OCI-LY1 (cell line): Measurements from ENCODE around the gene CADM1.

ENCODE experiments used
- H2AFZ ChIP-seq: fragments of 200-600 bp; sonication (generic), shearing (Covaris generic); 2 replicates; pipeline ENCODE4 v1.6.0; 2014; ENCODE audit warnings: antibody characterized with exemption, mild to moderate bottlenecking, low read length
- H3F3A ChIP-seq: fragments of 200-600 bp; sonication (generic), shearing (Covaris generic); 2 replicates; pipeline ENCODE4 v1.6.0; 2014; ENCODE audit warnings: mild to moderate bottlenecking, antibody characterized with exemption, low read length, moderate library complexity; ENCODE audit not compliant: insufficient read depth
- H3K27ac ChIP-seq: fragments of 200-600 bp; sonication (generic); 2 replicates; pipeline ENCODE4 v1.5.1; 2014; ENCODE audit warnings: low read length, mixed run types, mild to moderate bottlenecking, low read depth; ENCODE audit not compliant: poor library complexity, severe bottlenecking
- H3K27me3 ChIP-seq: fragments of 200-600 bp; sonication (generic); 2 replicates; pipeline ENCODE4 v1.6.0; 2014; ENCODE audit warnings: antibody characterized with exemption, mild to moderate bottlenecking, low read length, moderate library complexity; ENCODE audit not compliant: insufficient read depth
- H3K36me3 ChIP-seq: fragments of 200-600 bp; sonication (generic); 2 replicates; pipeline ENCODE4 v1.6.1; 2014; ENCODE audit warnings: mild to moderate bottlenecking, antibody characterized with exemption, low read length, moderate library complexity, mixed read lengths; ENCODE audit not compliant: insufficient read depth
- H3K4me1 ChIP-seq: fragments of 200-600 bp; sonication (generic); 2 replicates; pipeline ENCODE4 v1.5.1; 2014; ENCODE audit warnings: mild to moderate bottlenecking, low read length, moderate library complexity; ENCODE audit not compliant: insufficient read depth, severe bottlenecking
- H3K4me2 ChIP-seq: fragments of 200-600 bp; sonication (generic), shearing (Covaris generic); 2 replicates; pipeline ENCODE4 v1.6.1; 2014; ENCODE audit warnings: low read length
- H3K4me3 ChIP-seq: fragments of 200-600 bp; sonication (generic); 2 replicates; pipeline ENCODE4 v1.5.1; 2014; ENCODE audit warnings: low read length, low read depth, mild to moderate bottlenecking, mixed read lengths; ENCODE audit not compliant: poor library complexity, severe bottlenecking
- H3K79me2 ChIP-seq: fragments of 200-600 bp; shearing (Covaris generic); 2 replicates; pipeline ENCODE4 v1.6.1; 2016; ENCODE audit warnings: mixed run types, low read length, mixed read lengths; ENCODE audit not compliant: insufficient read depth
- H3K9ac ChIP-seq: fragments of 200-600 bp; sonication (generic), shearing (Covaris generic); 2 replicates; pipeline ENCODE4 v1.6.1; 2014; ENCODE audit warnings: mild to moderate bottlenecking, low read length, mixed read lengths
- H3K9me2 ChIP-seq: fragments of 200-600 bp; sonication (generic), shearing (Covaris generic); 2 replicates; pipeline ENCODE4 v1.6.1; 2014; ENCODE audit warnings: low read depth, mild to moderate bottlenecking, low read length, mixed read lengths
- H3K9me3 ChIP-seq: fragments of 200-600 bp; shearing (Covaris generic); 2 replicates; pipeline ENCODE4 v1.6.1; 2014; ENCODE audit warnings: low read length, mixed read lengths
- H4K20me1 ChIP-seq: fragments of 200-600 bp; sonication (generic), shearing (Covaris generic); 2 replicates; pipeline ENCODE4 v1.6.0; 2016; ENCODE audit warnings: mild to moderate bottlenecking, low read length; ENCODE audit not compliant: insufficient read depth
- EZH2 ChIP-seq: fragments of 200-600 bp; sonication (generic), shearing (Covaris generic); IDR thresholded peaks from 2 replicates; pipeline ENCODE4 v1.8.0; 2017; ENCODE audit warnings: borderline replicate concordance, mixed run types, mild to moderate bottlenecking, antibody characterized with exemption, low read length, moderate library complexity, mixed read lengths
- TF ChIP-seq, protein P1 (sequence below): fragments of 200-600 bp; sonication (generic), shearing (Covaris generic); IDR thresholded peaks from 2 replicates; pipeline ENCODE4 v1.5.1; 2017; ENCODE audit warnings: mild to moderate bottlenecking, antibody characterized with exemption, low read length, moderate library complexity, mixed read lengths

CADM1 gene

DNA sequence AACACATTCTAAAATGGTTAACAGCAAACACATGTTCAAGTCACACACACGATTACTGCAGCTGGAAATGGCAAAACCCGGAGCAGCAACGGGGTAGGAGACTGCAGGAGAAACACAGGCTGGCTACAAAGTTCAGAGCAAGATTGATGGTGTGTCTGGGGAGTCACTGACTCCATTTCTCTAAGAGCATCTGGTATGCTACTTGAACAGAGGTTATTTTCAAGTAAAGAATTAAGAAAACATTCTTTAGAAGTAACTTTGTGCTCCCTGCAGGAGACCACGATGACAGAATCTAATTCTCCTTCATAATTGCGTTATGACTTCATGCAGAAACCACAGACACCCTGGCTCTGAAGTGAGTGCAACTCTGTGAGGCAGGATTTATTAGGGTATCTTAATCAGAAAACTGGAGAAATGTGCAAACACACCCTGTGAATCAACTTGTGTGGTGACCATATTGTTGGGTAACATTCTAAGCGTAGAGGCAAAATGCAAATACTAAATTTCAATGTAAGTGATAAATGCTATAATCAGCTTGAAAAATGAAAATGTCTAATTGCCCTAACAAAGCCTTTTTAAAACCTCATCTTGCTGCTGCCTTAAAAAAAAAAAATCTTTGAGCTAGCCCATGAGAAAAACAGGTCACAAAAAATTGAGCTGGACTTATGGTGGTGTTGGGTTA, 303.0 kb downstream of the CADM1 start:
- no peak overlapping the region for H3K27ac ChIP-seq
- no peaks in the 10 kb centered on the region for H3K9me2 ChIP-seq
- H2AFZ ChIP-seq = no peak overlapping the region
- H3K9ac ChIP-seq = no peak overlapping the region
- H4K20me1 ChIP-seq = no peaks in the 10 kb centered on the region
- no peaks in the 10 kb centered on the region for H3F3A ChIP-seq
- no peak overlapping the region for H3K4me3 ChIP-seq
- H3K79me2 ChIP-seq = no peaks in the 10 kb centered on the region
- TF ChIP-seq, protein P1, sequence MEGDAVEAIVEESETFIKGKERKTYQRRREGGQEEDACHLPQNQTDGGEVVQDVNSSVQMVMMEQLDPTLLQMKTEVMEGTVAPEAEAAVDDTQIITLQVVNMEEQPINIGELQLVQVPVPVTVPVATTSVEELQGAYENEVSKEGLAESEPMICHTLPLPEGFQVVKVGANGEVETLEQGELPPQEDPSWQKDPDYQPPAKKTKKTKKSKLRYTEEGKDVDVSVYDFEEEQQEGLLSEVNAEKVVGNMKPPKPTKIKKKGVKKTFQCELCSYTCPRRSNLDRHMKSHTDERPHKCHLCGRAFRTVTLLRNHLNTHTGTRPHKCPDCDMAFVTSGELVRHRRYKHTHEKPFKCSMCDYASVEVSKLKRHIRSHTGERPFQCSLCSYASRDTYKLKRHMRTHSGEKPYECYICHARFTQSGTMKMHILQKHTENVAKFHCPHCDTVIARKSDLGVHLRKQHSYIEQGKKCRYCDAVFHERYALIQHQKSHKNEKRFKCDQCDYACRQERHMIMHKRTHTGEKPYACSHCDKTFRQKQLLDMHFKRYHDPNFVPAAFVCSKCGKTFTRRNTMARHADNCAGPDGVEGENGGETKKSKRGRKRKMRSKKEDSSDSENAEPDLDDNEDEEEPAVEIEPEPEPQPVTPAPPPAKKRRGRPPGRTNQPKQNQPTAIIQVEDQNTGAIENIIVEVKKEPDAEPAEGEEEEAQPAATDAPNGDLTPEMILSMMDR = no peak
- no peak for TF ChIP-seq EZH2
- peaks cover 25% of the 10 kb centered on the region for H3K4me1 ChIP-seq
- H3K36me3 ChIP-seq = no peaks in the 10 kb centered on the region
- H3K4me2 ChIP-seq = no peak overlapping the region
- no peaks in the 10 kb centered on the region for H3K27me3 ChIP-seq
- no peaks in the 10 kb centered on the region for H3K9me3 ChIP-seq

DNA sequence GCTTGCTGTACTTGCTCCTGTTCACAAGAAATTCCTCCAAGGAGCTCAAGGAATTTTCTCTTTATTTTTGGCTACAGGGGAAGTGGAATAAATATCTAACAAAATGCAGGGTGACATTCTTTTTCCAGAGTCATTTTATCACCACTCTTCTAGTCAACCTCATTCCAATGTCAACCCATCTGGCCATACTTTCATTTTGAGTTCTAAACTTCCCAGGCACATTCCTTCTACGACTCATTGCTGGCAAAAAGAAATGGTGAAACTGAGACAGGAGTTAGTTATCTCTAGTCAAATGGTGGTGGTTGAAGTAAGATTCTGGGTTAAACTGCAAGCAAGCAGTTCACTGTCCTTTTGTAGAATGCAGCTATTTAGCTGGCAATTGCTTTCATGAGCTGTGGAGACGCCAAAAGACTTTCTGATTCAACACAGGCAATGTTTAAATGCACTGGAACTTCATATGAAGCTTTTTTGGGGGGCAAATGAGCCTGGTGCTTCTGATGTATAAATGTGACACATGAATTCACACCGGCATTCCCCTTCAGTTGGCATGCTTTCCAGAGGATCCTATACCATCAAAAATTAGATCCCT, 304.6 kb downstream of the CADM1 start:
- H2AFZ ChIP-seq = no peak overlapping the region
- no peak overlapping the region for H3K4me3 ChIP-seq

DNA sequence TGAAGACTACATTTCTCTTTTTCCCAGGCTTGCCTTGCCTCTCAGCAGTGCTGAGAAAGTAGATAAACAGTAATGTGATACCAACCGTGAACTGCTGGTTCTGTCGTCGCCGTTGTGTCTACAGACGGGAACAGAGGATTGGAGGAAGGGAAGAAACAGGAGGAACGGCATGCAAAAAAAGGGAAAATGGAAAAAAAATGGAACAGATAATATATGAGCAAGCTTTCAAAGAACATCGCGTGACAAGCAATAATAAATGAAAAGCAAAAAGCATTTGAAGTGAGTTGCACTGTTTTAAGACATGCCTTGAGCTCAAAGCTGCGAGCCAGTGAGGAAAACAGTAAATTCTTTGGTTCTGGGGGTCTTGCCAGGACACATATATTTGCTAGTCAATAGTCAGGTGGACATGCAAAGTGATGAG, 305.9 kb downstream of the CADM1 start:
- Histone ChIP-seq H3K27me3 (no peaks in the 10 kb centered on the region), H3K4me1 (peaks cover 43% of the 10 kb centered on the region)
- TF ChIP-seq, protein P1 = no peak
- no peak for TF ChIP-seq EZH2

More for the DNA sequence above, 304.6 kb downstream of the CADM1 start:
- H3K9me3 ChIP-seq = no peaks in the 10 kb centered on the region
- H3K4me1 ChIP-seq = peaks cover 38% of the 10 kb centered on the region
- no peaks in the 10 kb centered on the region for H3K36me3 ChIP-seq
- H3K79me2 ChIP-seq = no peaks in the 10 kb centered on the region
- H3F3A ChIP-seq = no peaks in the 10 kb centered on the region
- no peaks in the 10 kb centered on the region for H4K20me1 ChIP-seq
- no peak overlapping the region; the same call in 1 of the 2 replicates for H3K4me2 ChIP-seq
- H3K9ac ChIP-seq = no peak overlapping the region
- H3K27me3 ChIP-seq = no peaks in the 10 kb centered on the region
- no peaks in the 10 kb centered on the region for H3K9me2 ChIP-seq
- TF ChIP-seq, protein P1 = no peak
- TF ChIP-seq EZH2 = no peak
- no peak overlapping the region for H3K27ac ChIP-seq

More for the DNA sequence above, 305.9 kb downstream of the CADM1 start:
- no peaks in the 10 kb centered on the region for H3F3A ChIP-seq
- H4K20me1 ChIP-seq = no peaks in the 10 kb centered on the region
- no peaks in the 10 kb centered on the region for H3K9me3 ChIP-seq
- no peak overlapping the region for H3K27ac ChIP-seq
- H3K9ac ChIP-seq = no peak overlapping the region
- no peak overlapping the region for H3K4me3 ChIP-seq
- H3K9me2 ChIP-seq = no peaks in the 10 kb centered on the region
- H3K36me3 ChIP-seq = no peaks in the 10 kb centered on the region
- H3K4me2 ChIP-seq = no peak overlapping the region
- H3K79me2 ChIP-seq = peaks cover 1% of the 10 kb centered on the region
- H2AFZ ChIP-seq = no peak overlapping the region
